Measurements from ENCODE around the gene ATRX.
"Not testable (repeated sequence)": the region's sequence is repeated elsewhere in the genome, so short reads cannot be mapped to it uniquely, and the experiment has no call there.

The ATRX gene

GRCh38 chrX:77622672-77623071 lies 163.3 kb downstream of the ATRX start:
- DNase-seq (ENCODE audit: low spot score): no peak

GRCh38 chrX:77622233-77622632 lies 163.8 kb downstream of the ATRX start:
- DNase-seq (ENCODE audit: low spot score): no peak

GRCh38 chrX:77621453-77621852 lies 164.6 kb downstream of the ATRX start:
- DNase-seq (ENCODE audit: low spot score): not testable (repeated sequence)

- DNase-seq (ENCODE audit: low spot score): no peak
Measured at GRCh38 chrX:77617206-77617605, 168.8 kb downstream of the ATRX start.

GRCh38 chrX:77603635-77604336 lies 182.2 kb downstream of the ATRX start:
- DNase-seq (ENCODE audit: low spot score): no peak

GRCh38 chrX:77597511-77597910 lies 188.5 kb downstream of the ATRX start:
- DNase-seq (ENCODE audit: low spot score): no peak

- DNase-seq (ENCODE audit: low spot score): no peak
Measured at GRCh38 chrX:77597090-77597489, 188.9 kb downstream of the ATRX start.

GRCh38 chrX:77595848-77596247 lies 190.2 kb downstream of the ATRX start:
- no peak for DNase-seq (ENCODE audit: low spot score)

- no peak for DNase-seq (ENCODE audit: low spot score)
Measured at GRCh38 chrX:77572322-77572721, 213.7 kb downstream of the ATRX start.

GRCh38 chrX:77565278-77565677 lies 220.7 kb downstream of the ATRX start:
- DNase-seq (ENCODE audit: low spot score): no peak

GRCh38 chrX:77564823-77565222 lies 221.2 kb downstream of the ATRX start:
- no peak for DNase-seq (ENCODE audit: low spot score)

- no peak for DNase-seq (ENCODE audit: low spot score)
Measured at GRCh38 chrX:77561372-77561771, 224.6 kb downstream of the ATRX start.

- DNase-seq (ENCODE audit: low spot score): no peak
Measured at GRCh38 chrX:77556276-77556675, 229.7 kb downstream of the ATRX start.

- no peak for DNase-seq (ENCODE audit: low spot score)
Measured at GRCh38 chrX:77548751-77549150, 237.3 kb downstream of the ATRX start.

GRCh38 chrX:77539778-77540177 lies 246.2 kb downstream of the ATRX start:
- not testable (repeated sequence) for DNase-seq (ENCODE audit: low spot score)

GRCh38 chrX:77531261-77531660 lies 254.8 kb downstream of the ATRX start:
- not testable (repeated sequence) for DNase-seq (ENCODE audit: low spot score)

GRCh38 chrX:77528034-77528433 lies 258.0 kb downstream of the ATRX start:
- no peak for DNase-seq (ENCODE audit: low spot score)

GRCh38 chrX:77527233-77528001 lies 258.6 kb downstream of the ATRX start:
- DNase-seq (ENCODE audit: low spot score): no peak

GRCh38 chrX:77519765-77520164 lies 266.3 kb downstream of the ATRX start:
- DNase-seq (ENCODE audit: low spot score): no peak

GRCh38 chrX:77514177-77514576 lies 271.8 kb downstream of the ATRX start:
- DNase-seq (ENCODE audit: low spot score): no peak

GRCh38 chrX:77510007-77510406 lies 276.0 kb downstream of the ATRX start:
- DNase-seq (ENCODE audit: low spot score): no peak

GRCh38 chrX:77505227-77505626 lies 280.8 kb downstream of the ATRX start:
- no peak for DNase-seq (ENCODE audit: low spot score)

- no peak for DNase-seq (ENCODE audit: low spot score)
Measured at GRCh38 chrX:77502951-77503525, 283.0 kb downstream of the ATRX start.
